Measurements from ENCODE around the gene BMAL1. TPM values are rescaled to one million over a fixed set of nuclear protein-coding genes. Genes with fewer than 3 reads are reported as not detected.

Gene BMAL1
- total and polyA plus RNA-seq, 7 donors: 10.8 to 41.5 (median 27.7) TPM

GRCh38 chr11:13261591-13262061 is 16.0 kb upstream of the BMAL1 start:
- H3K9me3 ChIP-seq: no peaks in the 10 kb centered on the region
- DNase-seq: no peak
- peak overlapping the region; percentile 62 to 76 (median 73) for H3K27ac ChIP-seq
- WGBS, 2 donors: 74 to 75% methylated on average over 8 of the region's 8 CpGs
- intact Hi-C loops (cut with DNase I): no loop called here
- H3K4me1 ChIP-seq: peaks cover 0 to 29% (median 24%) of the 10 kb centered on the region in 4 donors
- H3K27me3 ChIP-seq: no peaks in the 10 kb centered on the region
- peak; percentile 12 to 57 (median 37) for TF ChIP-seq POLR2AphosphoS5 (IDR thresholded peaks at IDR 0.05)
- TF ChIP-seq EP300 (IDR thresholded peaks at IDR 0.05): no peak
- H3K36me3 ChIP-seq: no peaks in the 10 kb centered on the region
- no peak overlapping the region for H3K4me3 ChIP-seq

GRCh38 chr11:13262096-13262495 is 15.5 kb upstream of the BMAL1 start:
- Histone ChIP-seq H3K27ac (peak overlapping the region; percentile 62 to 76 (median 73)), H3K36me3 (no peaks in the 10 kb centered on the region), H3K27me3 (no peaks in the 10 kb centered on the region), H3K4me1 (peaks cover 0 to 29% (median 24%) of the 10 kb centered on the region in 4 donors), H3K9me3 (no peaks in the 10 kb centered on the region), H3K4me3 (no peak overlapping the region)
- no peak for DNase-seq
- 80 to 82% methylated on average over 3 of the region's 3 CpGs for WGBS, 2 donors
- intact Hi-C loops (cut with DNase I): no loop called here
- TF ChIP-seq EP300 (IDR thresholded peaks at IDR 0.05) (no peak), POLR2AphosphoS5 (IDR thresholded peaks at IDR 0.05) (no peak)

GRCh38 chr11:13268791-13269190 is 8.8 kb upstream of the BMAL1 start:
- Histone ChIP-seq H3K27me3 (no peaks in the 10 kb centered on the region), H3K4me3 (no peak overlapping the region), H3K9me3 (no peaks in the 10 kb centered on the region), H3K27ac (no peak overlapping the region), H3K4me1 (no peaks in the 10 kb centered on the region), H3K36me3 (no peaks in the 10 kb centered on the region)
- no peak for TF ChIP-seq POLR2AphosphoS5 (IDR thresholded peaks at IDR 0.05)
- TF ChIP-seq POLR2A (IDR thresholded peaks at IDR 0.05): no peak
- TF ChIP-seq EP300 (IDR thresholded peaks at IDR 0.05): no peak
- no peak for TF ChIP-seq CTCF (IDR thresholded peaks at IDR 0.05)
- intact Hi-C loops (cut with DNase I): no loop called here
- no peak for DNase-seq

GRCh38 chr11:13269775-13270174 is 7.8 kb upstream of the BMAL1 start:
- no peak for DNase-seq
- Histone ChIP-seq H3K27ac (no peak overlapping the region), H3K4me1 (no peaks in the 10 kb centered on the region), H3K9me3 (no peaks in the 10 kb centered on the region), H3K36me3 (no peaks in the 10 kb centered on the region), H3K27me3 (no peaks in the 10 kb centered on the region), H3K4me3 (no peak overlapping the region)
- TF ChIP-seq POLR2A (IDR thresholded peaks at IDR 0.05) (no peak), CTCF (IDR thresholded peaks at IDR 0.05) (no peak), EP300 (IDR thresholded peaks at IDR 0.05) (no peak), POLR2AphosphoS5 (IDR thresholded peaks at IDR 0.05) (no peak)
- intact Hi-C loops (cut with DNase I): loop anchor here (10.0 kb wide), 1 partner anchor 195 kb away; the partner anchor contains the start of gene BTBD10

- H3K36me3 ChIP-seq: no peaks in the 10 kb centered on the region
- H3K4me3 ChIP-seq: no peak overlapping the region
- intact Hi-C loops (cut with DNase I): loop anchor here (10.0 kb wide), 1 partner anchor 194 kb away; the partner anchor contains the start of gene BTBD10
- no peaks in the 10 kb centered on the region for H3K9me3 ChIP-seq
- TF ChIP-seq POLR2A (IDR thresholded peaks at IDR 0.05): no peak
- TF ChIP-seq POLR2AphosphoS5 (IDR thresholded peaks at IDR 0.05): no peak
- TF ChIP-seq CTCF (IDR thresholded peaks at IDR 0.05): no peak
- TF ChIP-seq EP300 (IDR thresholded peaks at IDR 0.05): no peak
- no peak overlapping the region for H3K27ac ChIP-seq
- peaks cover 0 to 3% (median under 1%) of the 10 kb centered on the region in 4 donors for H3K4me1 ChIP-seq
- WGBS, 2 donors: 8 to 50% methylated on average over 1 of the region's 1 CpG
- no peak for DNase-seq
- no peaks in the 10 kb centered on the region for H3K27me3 ChIP-seq
Observed at GRCh38 chr11:13271060-13271693, 6.4 kb upstream of the BMAL1 start.

Measured in sigmoid colon (tissue), 7 donors.